NT2/D1 (cell line): ENCODE data around the gene NCAPD3.

Experiments used
- SUZ12 ChIP-seq: IDR thresholded peaks from 2 replicates; pipeline ENCODE4 v1.6.1; 2011; ENCODE audit not compliant: insufficient read length, insufficient read depth; ENCODE audit errors: extremely low read depth
- ZNF274 ChIP-seq: IDR thresholded peaks from 2 replicates; pipeline ENCODE4 v1.6.1; 2011; ENCODE audit warnings: mild to moderate bottlenecking, low read depth, low read length

DNA sequence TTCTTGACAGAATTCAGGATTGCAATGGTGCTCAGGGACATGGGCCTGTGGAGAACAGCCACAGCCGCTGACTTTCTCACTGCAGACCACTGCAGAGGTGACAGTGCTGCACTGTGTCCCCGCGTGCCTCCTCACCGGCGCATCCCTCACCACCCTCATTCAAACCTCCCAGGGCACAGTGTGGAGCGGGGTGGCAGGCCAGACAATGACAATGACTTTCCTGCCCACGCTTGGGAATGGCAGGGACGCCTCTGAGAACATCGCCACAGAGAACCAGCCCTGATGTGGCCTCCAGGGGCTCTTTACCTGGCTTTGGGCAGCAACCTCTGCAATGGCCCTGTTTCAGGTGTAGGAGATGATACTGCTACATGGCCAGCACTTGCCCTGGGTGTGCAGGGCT, 65.7 kb downstream of the NCAPD3 start:
- TF ChIP-seq ZNF274 (no peak), SUZ12 (no peak)
